T-helper 2 cell treated with Interferon-gamma antibody and Interleukin-4, amounts not matched to agents 100 ng/mL and 5 ng/mL, for 36 hours (primary cell): ENCODE results near the gene KRTAP19-7. TPM values are rescaled to one million over a fixed set of nuclear protein-coding genes. Genes with fewer than 3 reads are reported as not detected.

ENCODE experiments used
- intact Hi-C: fragments of 100-400 bp; cut with micrococcal nuclease; formaldehyde crosslinking; loops from one replicate; pipeline ENCODE4 v1.15.1; 2023
- total RNA-seq: library from RNA; stranded (reverse); gene quantifications from 2 replicates; pipeline ENCODE4 v1.2.3, GENCODE V29; 2022

Gene KRTAP19-7, protein sequence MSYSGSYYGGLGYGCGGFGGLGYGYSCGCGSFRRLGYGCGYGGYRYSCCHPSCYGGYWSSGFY
- not detected in 2 replicates for total RNA-seq

DNA sequence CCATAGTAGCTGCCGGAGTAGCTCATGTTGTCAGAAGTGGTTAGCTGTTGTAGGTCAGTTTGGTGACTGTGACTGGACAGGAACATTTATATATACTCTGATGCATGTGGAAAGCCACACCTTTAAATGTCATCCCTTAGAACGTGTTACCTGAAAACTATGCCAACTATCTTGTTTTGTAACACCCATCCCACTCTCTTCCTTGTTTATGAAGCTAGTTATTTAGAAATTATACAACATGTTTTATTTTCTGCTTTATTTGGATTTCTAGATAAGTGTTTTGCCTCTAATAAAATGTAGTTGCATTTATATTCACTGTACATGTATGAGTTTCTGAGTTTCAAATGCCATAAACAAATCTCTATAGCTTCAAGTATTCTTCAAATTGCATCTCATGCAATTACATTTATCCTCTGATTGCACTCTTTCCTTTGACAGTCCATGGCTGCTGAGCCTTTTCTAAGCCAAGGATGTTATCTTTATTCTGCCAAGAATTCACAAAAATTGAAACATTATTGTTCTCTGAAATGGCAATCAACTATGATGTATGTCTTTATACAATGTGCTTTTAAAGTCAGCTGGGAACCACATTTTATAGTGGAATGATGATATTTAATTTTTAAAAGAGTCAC, at the start of gene KRTAP19-7:
Gene KRTAP19-7 (minus strand): TSS at position 51 of the 632 bp plus-strand sequence. CDS start 25 bp downstream, at position 26.
- intact Hi-C loops = no loop called here

GRCh38 chr21:30605968-30606367, 44.9 kb upstream of the KRTAP19-7 start:
- intact Hi-C loops = no loop called here

GRCh38 chr21:30600787-30601186, 39.7 kb upstream of the KRTAP19-7 start, which contains the start of gene KRTAP22-1:
Gene KRTAP22-1, plus strand, starts transcription at chr21:30601087.
- intact Hi-C loops = no loop called here

- intact Hi-C loops = no loop called here
These were observed 37.7 kb upstream of the KRTAP19-7 start, which contains the start of gene KRTAP6-2 for GRCh38 chr21:30598802-30599201. Gene KRTAP6-2, minus strand, starts transcription at chr21:30598902. Its CDS starts 28 bp downstream, at chr21:30598874.

- intact Hi-C loops = no loop called here
These were observed 31.0 kb upstream of the KRTAP19-7 start, which contains the start of gene KRTAP6-3 for GRCh38 chr21:30592140-30592539. Gene KRTAP6-3, plus strand, starts transcription at chr21:30592440. Its CDS starts 6 bp downstream, at chr21:30592446.

GRCh38 chr21:30590297-30590696, 29.2 kb upstream of the KRTAP19-7 start, which contains the start of gene KRTAP22-2:
Gene KRTAP22-2, minus strand, starts transcription at chr21:30590397.
- intact Hi-C loops = no loop called here

DNA sequence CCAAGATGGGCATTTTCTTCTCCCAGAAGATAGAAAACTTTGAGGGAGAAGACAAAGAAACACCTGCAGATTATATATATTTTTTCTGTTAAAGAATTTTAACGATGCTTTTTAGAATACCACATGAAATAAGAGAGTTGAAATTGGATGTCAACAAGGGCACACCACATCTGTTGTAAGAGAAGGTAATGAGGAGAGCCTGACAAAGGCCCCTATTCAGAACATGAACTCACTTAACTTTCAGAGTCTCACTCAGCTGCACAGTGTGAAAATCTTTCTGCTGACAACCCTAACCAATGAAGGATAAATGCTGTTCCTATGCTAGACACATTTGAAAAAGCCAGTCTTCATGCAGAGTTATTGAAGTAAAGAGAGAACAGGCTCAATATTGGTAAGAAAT, 21.8 kb upstream of the KRTAP19-7 start:
- intact Hi-C loops = no loop called here

- intact Hi-C loops = no loop called here
These were observed 19.0 kb upstream of the KRTAP19-7 start for GRCh38 chr21:30580132-30580531.

DNA sequence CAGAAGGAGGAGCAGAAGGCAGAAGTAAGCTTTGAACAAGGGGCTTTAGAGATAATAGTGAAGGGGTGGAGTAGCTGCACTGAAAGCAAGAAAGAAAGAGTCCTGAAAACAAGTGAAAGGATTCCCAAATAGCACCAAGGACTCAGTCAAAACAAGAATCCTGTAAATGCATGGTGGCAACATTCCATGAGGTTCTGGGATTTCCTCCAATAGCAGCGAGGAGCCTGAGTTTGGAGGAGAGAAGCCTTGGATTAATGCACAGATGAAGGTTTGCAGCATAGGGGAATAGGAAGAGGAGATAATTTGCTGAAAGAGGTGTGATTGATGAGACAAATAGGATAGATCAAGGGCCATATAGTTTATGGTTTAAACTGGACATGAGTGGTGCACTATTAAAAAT, 18.2 kb upstream of the KRTAP19-7 start:
- intact Hi-C loops = no loop called here

GRCh38 chr21:30577766-30578165, 16.7 kb upstream of the KRTAP19-7 start:
- intact Hi-C loops = no loop called here

DNA sequence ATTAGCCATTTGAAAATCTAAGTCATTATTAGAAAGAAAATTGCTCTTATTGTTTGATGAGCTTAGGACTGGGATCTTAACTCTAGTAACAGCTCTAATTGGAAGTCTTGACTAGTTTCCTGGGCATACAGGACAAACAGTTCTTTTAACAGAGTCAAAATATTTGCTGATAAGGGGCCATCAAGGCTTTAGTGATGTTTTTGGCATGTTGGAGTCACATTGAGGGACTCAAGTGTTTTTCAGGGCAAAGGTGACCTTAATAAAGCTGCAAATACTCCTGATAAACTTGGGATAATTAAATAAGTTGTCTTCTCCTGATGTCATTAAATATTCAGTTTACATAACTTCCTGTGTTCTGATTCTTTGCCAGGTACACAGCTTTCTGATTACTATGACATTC, 6.5 kb upstream of the KRTAP19-7 start:
- intact Hi-C loops = no loop called here

DNA sequence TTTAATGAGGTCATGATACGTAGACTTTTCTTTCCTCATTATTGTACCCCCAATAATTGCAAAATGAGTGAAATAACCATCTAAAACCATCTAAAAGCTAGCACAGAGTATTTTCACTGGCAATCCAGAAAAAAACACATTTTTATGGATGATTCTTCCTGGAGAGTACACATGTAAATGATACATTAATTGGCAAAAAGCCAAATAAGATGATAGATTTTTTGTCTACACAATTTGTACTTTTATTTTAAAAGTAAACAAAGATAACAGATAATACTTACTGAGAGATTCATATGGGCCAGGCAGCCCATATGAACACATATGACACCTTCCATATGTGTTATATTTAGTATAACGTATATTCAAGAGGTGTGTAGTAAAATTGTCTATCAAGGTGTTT, 2.5 kb upstream of the KRTAP19-7 start:
- intact Hi-C loops = no loop called here

DNA sequence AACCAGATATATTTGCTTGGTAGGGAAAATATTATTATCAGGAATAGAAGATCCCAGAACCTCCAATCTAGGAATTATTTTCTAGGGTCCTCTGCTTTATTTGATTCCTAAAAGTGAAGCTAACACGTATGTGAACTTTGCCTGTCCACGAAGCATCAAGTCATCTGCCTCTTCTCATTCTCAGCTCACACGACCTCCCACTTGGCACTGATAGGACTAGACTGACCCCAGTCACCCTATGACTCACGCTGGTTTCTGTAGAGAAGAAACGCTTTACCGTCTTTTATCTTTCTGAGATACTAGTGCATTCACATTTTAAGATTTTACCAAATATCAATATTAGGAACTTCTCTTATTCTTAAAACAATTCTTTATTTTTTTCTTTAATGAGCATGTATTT, 2.0 kb upstream of the KRTAP19-7 start:
- intact Hi-C loops = no loop called here

DNA sequence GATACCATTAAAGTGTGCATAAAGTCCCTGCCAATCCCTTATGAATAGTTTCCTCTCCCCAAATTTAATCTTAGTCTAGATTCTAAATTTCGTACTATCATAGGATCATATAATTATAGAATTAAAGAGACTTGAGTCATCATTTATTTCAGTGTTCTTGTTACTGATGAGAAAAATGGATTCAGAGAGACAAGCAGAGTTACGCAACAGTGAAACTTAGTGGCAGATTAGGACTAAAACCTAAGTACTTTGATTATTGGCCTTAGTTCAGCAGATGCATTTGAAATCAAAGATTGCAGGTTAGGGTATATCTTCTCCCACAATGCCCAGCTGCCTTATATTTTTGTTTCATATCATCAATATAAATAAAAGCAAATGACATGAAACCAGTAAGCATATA, 843 bp upstream of the KRTAP19-7 start:
- intact Hi-C loops = no loop called here

DNA sequence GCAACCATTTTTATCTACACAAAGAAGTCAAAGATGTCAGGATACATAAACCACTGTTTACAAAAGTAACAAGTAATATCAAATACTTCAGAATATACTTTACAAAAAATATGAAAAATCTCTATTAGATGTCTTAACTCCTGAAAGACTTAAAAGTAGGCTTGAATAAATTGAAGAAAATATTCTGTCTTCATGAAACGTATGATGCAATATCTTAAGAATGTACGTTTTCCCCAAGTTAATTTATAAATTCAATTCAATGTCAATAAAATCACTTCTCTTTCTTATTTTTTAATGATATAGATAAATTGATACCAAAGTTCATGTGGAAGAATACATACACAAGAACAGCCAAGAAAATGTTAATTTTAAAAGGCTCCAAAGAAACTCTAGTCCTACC, 6.0 kb downstream of the KRTAP19-7 start:
- intact Hi-C loops = no loop called here

- intact Hi-C loops = no loop called here
These were observed 8.3 kb downstream of the KRTAP19-7 start for GRCh38 chr21:30552782-30553181.

- intact Hi-C loops = no loop called here
These were observed 19.4 kb downstream of the KRTAP19-7 start, which contains the start of gene KRTAP19-6 for GRCh38 chr21:30541764-30542163. Gene KRTAP19-6, minus strand, starts transcription at chr21:30541864. Its CDS starts 31 bp downstream, at chr21:30541833.

DNA sequence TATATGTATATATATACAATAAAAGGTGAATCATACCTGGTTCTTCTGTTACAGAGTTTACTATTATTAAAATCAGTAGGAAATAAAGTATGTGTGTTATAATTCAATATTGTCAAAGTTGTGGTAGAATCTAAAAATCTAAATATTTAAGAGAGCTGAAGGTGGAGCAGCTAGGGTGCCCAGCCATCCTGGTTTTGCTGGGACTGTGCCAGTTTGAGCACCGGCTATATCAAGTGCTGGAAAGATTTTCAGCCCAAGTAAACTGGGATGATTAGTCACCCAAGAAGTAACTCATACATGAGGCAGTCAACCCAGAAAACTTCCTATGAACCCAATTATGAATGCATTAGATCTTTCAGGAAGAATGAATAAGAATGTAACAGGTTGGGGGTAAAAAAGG, 42.2 kb downstream of the KRTAP19-7 start:
- intact Hi-C loops = no loop called here

DNA sequence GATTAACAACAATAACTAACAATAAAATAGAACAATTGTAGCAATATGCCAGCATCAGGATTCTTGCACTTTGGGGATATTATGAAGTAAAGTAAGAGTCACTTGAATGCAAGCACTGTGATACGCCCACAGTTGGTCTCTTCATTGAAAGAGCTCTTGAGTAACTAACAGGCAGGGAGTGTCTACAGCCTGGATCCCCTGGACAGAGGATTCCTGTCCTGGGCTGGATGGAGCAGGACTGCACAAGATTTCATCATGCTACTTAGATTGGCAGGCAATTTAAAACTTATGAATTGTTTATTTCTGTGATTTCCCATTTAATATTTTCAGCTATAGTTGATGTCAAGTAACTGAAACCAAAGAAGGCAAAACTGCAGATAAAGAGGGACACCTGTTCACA, 45.4 kb downstream of the KRTAP19-7 start:
- intact Hi-C loops = no loop called here
